ENCODE results near the gene C6orf15. TPM values are rescaled to one million over a fixed set of nuclear protein-coding genes. Genes with fewer than 3 reads are reported as not detected.

Gene C6orf15
- total RNA-seq, 4 donors from 2014 or later, result not detected

GRCh38 chr6:31157513-31158139 is 45.3 kb upstream of the C6orf15 start, which contains the start of gene CCHCR1:
Gene CCHCR1, minus strand, starts transcription at chr6:31157802. Its CDS starts 202 bp downstream, at chr6:31157600.
- no peak for DNase-seq (ENCODE audit: extremely low spot score)
- WGBS, result 10% methylated on average over 13 of the region's 14 CpGs
- intact Hi-C loops (cut with DNase I), result no loop called here

GRCh38 chr6:31156641-31157040 is 44.3 kb upstream of the C6orf15 start:
- peaks cover 16 to 28% (median 26%) of the 10 kb centered on the region in 4 donors for H3K4me1 ChIP-seq
- peaks cover 4 to 29% (median 25%) of the 10 kb centered on the region in 4 donors for H3K36me3 ChIP-seq
- no peaks in the 10 kb centered on the region for H3K9me3 ChIP-seq
- H3K27me3 ChIP-seq, result no peaks in the 10 kb centered on the region
- no peak overlapping the region for H3K4me3 ChIP-seq
- intact Hi-C loops (cut with DNase I), result no loop called here
- TF ChIP-seq POLR2A (IDR thresholded peaks at IDR 0.05; ENCODE audit: low read depth), result no peak
- no peak for TF ChIP-seq POLR2AphosphoS5 (IDR thresholded peaks at IDR 0.05)
- no peak for TF ChIP-seq EP300 (IDR thresholded peaks at IDR 0.05)
- TF ChIP-seq CTCF (IDR thresholded peaks at IDR 0.05), result no peak
- no peak for DNase-seq (ENCODE audit: extremely low spot score)
- H3K27ac ChIP-seq (replicated peaks in 1 of 4), result no peak overlapping the region
- 97% methylated on average over 7 of the region's 7 CpGs for WGBS

More at GRCh38 chr6:31157513-31158139, 45.3 kb upstream of the C6orf15 start, which contains the start of gene CCHCR1:
- Histone ChIP-seq H3K27me3 (no peaks in the 10 kb centered on the region), H3K4me1 (peaks cover 16 to 28% (median 26%) of the 10 kb centered on the region in 4 donors), H3K9me3 (no peaks in the 10 kb centered on the region), H3K4me3 (peak within 1 kb of the TSS; percentile 60 to 71 (median 69)), H3K27ac (replicated peaks in 1 of 4) (peak within 1 kb of the TSS; percentile 77 to 84 (median 81)), H3K36me3 (peaks cover 4 to 38% (median 31%) of the 10 kb centered on the region in 4 donors)
- TF ChIP-seq EP300 (IDR thresholded peaks at IDR 0.05) (no peak), POLR2A (IDR thresholded peaks at IDR 0.05; ENCODE audit: low read depth) (no peak), POLR2AphosphoS5 (IDR thresholded peaks at IDR 0.05) (no peak), CTCF (IDR thresholded peaks at IDR 0.05) (no peak)

GRCh38 chr6:31154436-31154835 is 42.1 kb upstream of the C6orf15 start:
- Histone ChIP-seq H3K27me3 (no peaks in the 10 kb centered on the region), H3K4me1 (peaks cover 14 to 23% (median 21%) of the 10 kb centered on the region in 4 donors), H3K36me3 (peaks cover 4 to 46% (median 42%) of the 10 kb centered on the region in 4 donors), H3K4me3 (no peak overlapping the region), H3K9me3 (no peaks in the 10 kb centered on the region), H3K27ac (replicated peaks in 1 of 4) (no peak overlapping the region)
- TF ChIP-seq POLR2AphosphoS5 (IDR thresholded peaks at IDR 0.05), result no peak
- no peak for TF ChIP-seq EP300 (IDR thresholded peaks at IDR 0.05)
- TF ChIP-seq CTCF (IDR thresholded peaks at IDR 0.05), result no peak
- no peak for TF ChIP-seq POLR2A (IDR thresholded peaks at IDR 0.05; ENCODE audit: low read depth)
- WGBS, result 89% methylated on average over 11 of the region's 15 CpGs
- no peak for DNase-seq (ENCODE audit: extremely low spot score)
- intact Hi-C loops (cut with DNase I), result no loop called here

- Histone ChIP-seq H3K27ac (replicated peaks in 1 of 4) (no peak overlapping the region), H3K9me3 (no peaks in the 10 kb centered on the region), H3K4me3 (no peak overlapping the region), H3K4me1 (peaks cover 6 to 13% (median 12%) of the 10 kb centered on the region in 4 donors), H3K36me3 (peaks cover 4 to 55% (median 48%) of the 10 kb centered on the region in 4 donors), H3K27me3 (no peaks in the 10 kb centered on the region)
- 88% methylated on average over 7 of the region's 7 CpGs for WGBS
- DNase-seq (ENCODE audit: extremely low spot score), result no peak
- no peak for TF ChIP-seq EP300 (IDR thresholded peaks at IDR 0.05)
- no peak for TF ChIP-seq POLR2AphosphoS5 (IDR thresholded peaks at IDR 0.05)
- no peak for TF ChIP-seq CTCF (IDR thresholded peaks at IDR 0.05)
- no peak for TF ChIP-seq POLR2A (IDR thresholded peaks at IDR 0.05; ENCODE audit: low read depth)
- intact Hi-C loops (cut with DNase I), result no loop called here
Observed at GRCh38 chr6:31152781-31153180, 40.4 kb upstream of the C6orf15 start.
